Neural cell (in vitro differentiated cells): ENCODE measurements around the gene TMEM174. TPM values are rescaled to one million over a fixed set of nuclear protein-coding genes. Genes with fewer than 3 reads are reported as not detected.

Source experiments
- H2AFZ ChIP-seq: fragments of 200-600, 300-800 bp; sonication (generic), shearing (Covaris generic); 2 replicates; pipeline ENCODE4 v1.6.0; 2014; ENCODE audit warnings: low read depth, mild to moderate bottlenecking, antibody characterized with exemption, low read length, moderate library complexity
- H3F3A ChIP-seq: fragments of 200-600 bp; shearing (Covaris generic); 2 replicates; pipeline ENCODE4 v1.6.1; 2016; ENCODE audit warnings: mild to moderate bottlenecking, moderate library complexity, mixed read lengths, antibody characterized with exemption, low read length; ENCODE audit not compliant: insufficient read depth, poor library complexity, severe bottlenecking
- H3K27ac ChIP-seq: fragments of 200-600, 300-800 bp; sonication (generic), shearing (Covaris generic); 2 replicates; pipeline ENCODE4 v1.5.1; 2014; ENCODE audit warnings: mild to moderate bottlenecking, low read length, moderate library complexity
- H3K27me3 ChIP-seq: fragments of 300-800, 200-600 bp; sonication (generic), shearing (Covaris generic); 2 replicates; pipeline ENCODE4 v1.6.0; 2014; ENCODE audit warnings: mild to moderate bottlenecking, low read depth, low read length, moderate library complexity; ENCODE audit not compliant: insufficient read depth
- H3K36me3 ChIP-seq: fragments of 300-800, 200-600 bp; sonication (generic), shearing (Covaris generic); 2 replicates; pipeline ENCODE4 v1.5.1; 2014; ENCODE audit warnings: mild to moderate bottlenecking, antibody characterized with exemption, low read length, moderate library complexity; ENCODE audit not compliant: insufficient read depth
- H3K4me2 ChIP-seq: fragments of 300-800, 200-600 bp; sonication (generic), shearing (Covaris generic); 2 replicates; pipeline ENCODE4 v1.6.0; 2014; ENCODE audit warnings: mild to moderate bottlenecking, low read length
- H3K4me3 ChIP-seq: fragments of 300-800, 200-600 bp; sonication (generic), shearing (Covaris generic); 2 replicates; pipeline ENCODE4 v1.5.1; 2014; ENCODE audit warnings: mild to moderate bottlenecking, low read length, moderate library complexity
- H3K79me2 ChIP-seq: fragments of 200-600 bp; shearing (Covaris generic); replicated peaks from 2 replicates; pipeline ENCODE4 v1.6.0; 2014; ENCODE audit warnings: mild to moderate bottlenecking, low read length, moderate library complexity; ENCODE audit not compliant: insufficient read depth
- H3K9ac ChIP-seq: fragments of 300-800, 200-600 bp; sonication (generic), shearing (Covaris generic); 2 replicates; pipeline ENCODE4 v1.6.1; 2016; ENCODE audit warnings: mild to moderate bottlenecking, low read length, mixed read lengths
- H3K9me2 ChIP-seq: fragments of 200-600 bp; shearing (Covaris generic); 2 replicates; pipeline ENCODE4 v1.6.1; 2016; ENCODE audit warnings: mild to moderate bottlenecking, low read length, mixed read lengths; ENCODE audit not compliant: insufficient read depth
- H3K9me3 ChIP-seq: fragments of 200-600, 300-800 bp; sonication (generic), shearing (Covaris generic); 2 replicates; pipeline ENCODE4 v1.6.1; 2016; ENCODE audit warnings: mild to moderate bottlenecking, mixed run types, low read length, moderate library complexity, mixed read lengths
- H4K20me1 ChIP-seq: fragments of 200-600 bp; shearing (Covaris generic); 2 replicates; pipeline ENCODE4 v1.6.1; 2016; ENCODE audit warnings: mild to moderate bottlenecking, mixed run types; ENCODE audit not compliant: insufficient read depth
- CTCF ChIP-seq: fragments of 450-650 bp; IDR thresholded peaks from 2 replicates; pipeline ENCODE4 v1.5.1; 2014; ENCODE audit warnings: antibody characterized with exemption, mild to moderate bottlenecking, moderate library complexity; ENCODE audit not compliant: poor library complexity, severe bottlenecking
- EP300 ChIP-seq: fragments of 450-650 bp; conservative IDR thresholded peaks from 2 replicates; pipeline ENCODE4 v1.6.1; 2014; ENCODE audit warnings: antibody characterized with exemption, mild to moderate bottlenecking, moderate library complexity; ENCODE audit not compliant: poor library complexity, severe bottlenecking
- EZH2 ChIP-seq: fragments of 200-600, 300-800 bp; shearing (Covaris generic), sonication (generic); IDR thresholded peaks from 2 replicates; pipeline ENCODE4 v1.6.1; 2014; ENCODE audit warnings: antibody characterized with exemption, low read length, borderline replicate concordance, mild to moderate bottlenecking; ENCODE audit not compliant: insufficient read depth, poor library complexity, severe bottlenecking
- MXI1 ChIP-seq: fragments of 450-650 bp; conservative IDR thresholded peaks from 2 replicates; pipeline ENCODE4 v1.6.1; 2014; ENCODE audit warnings: antibody characterized with exemption, mild to moderate bottlenecking; ENCODE audit not compliant: poor library complexity, severe bottlenecking
- POLR2AphosphoS5 ChIP-seq: IDR thresholded peaks from 2 replicates; pipeline ENCODE4 v1.6.1; 2012
- RAD21 ChIP-seq: fragments of 450-650 bp; conservative IDR thresholded peaks from 2 replicates; pipeline ENCODE4 v1.6.1; 2014; ENCODE audit warnings: antibody characterized with exemption, mild to moderate bottlenecking, moderate library complexity
- REST ChIP-seq: IDR thresholded peaks from 2 replicates; pipeline ENCODE4 v1.6.1; 2012; ENCODE audit warnings: borderline replicate concordance
- SMC3 ChIP-seq: fragments of 450-650 bp; conservative IDR thresholded peaks from 2 replicates; pipeline ENCODE4 v1.6.1; 2014; ENCODE audit warnings: antibody characterized with exemption, mild to moderate bottlenecking, moderate library complexity; ENCODE audit not compliant: poor library complexity
- TAF1 ChIP-seq: IDR thresholded peaks from 2 replicates; pipeline ENCODE4 v1.6.1; 2012; ENCODE audit warnings: low read depth
- polyA plus RNA-seq: library from polyadenylated mRNA; depleted of rRNA; stranded (reverse); fragments of >200 nt; gene quantifications from 2 replicates; pipeline ENCODE4 v1.2.3, GENCODE V29; 2014

TMEM174 gene
- polyA plus RNA-seq, 1 donor from 2014 or later = not detected

GRCh38 chr5:73150876-73151275, 22.1 kb upstream of the TMEM174 start:
- H3K79me2 ChIP-seq = no peaks in the 10 kb centered on the region
- no peaks in the 10 kb centered on the region for H4K20me1 ChIP-seq
- TF ChIP-seq POLR2AphosphoS5 (no peak), EZH2 (no peak), RAD21 (no peak), MXI1 (no peak), EP300 (no peak), REST (no peak), TAF1 (no peak), CTCF (no peak), SMC3 (no peak)
- H3K9me3 ChIP-seq = no peaks in the 10 kb centered on the region
- H3K36me3 ChIP-seq = no peaks in the 10 kb centered on the region
- no peak overlapping the region for H3K4me3 ChIP-seq
- no peak overlapping the region for H3K9ac ChIP-seq
- no peak overlapping the region for H3K27ac ChIP-seq
- H3K9me2 ChIP-seq = no peaks in the 10 kb centered on the region
- no peak overlapping the region for H3K4me2 ChIP-seq
- H2AFZ ChIP-seq = no peak overlapping the region
- H3K27me3 ChIP-seq = no peaks in the 10 kb centered on the region
- no peaks in the 10 kb centered on the region for H3F3A ChIP-seq

- Histone ChIP-seq H3K4me2 (no peak overlapping the region), H3K79me2 (no peaks in the 10 kb centered on the region), H3K4me3 (no peak overlapping the region), H2AFZ (no peak overlapping the region), H3K27ac (no peak overlapping the region), H3K9ac (no peak overlapping the region), H4K20me1 (no peaks in the 10 kb centered on the region), H3K9me2 (no peaks in the 10 kb centered on the region), H3K36me3 (no peaks in the 10 kb centered on the region), H3K9me3 (no peaks in the 10 kb centered on the region), H3K27me3 (no peaks in the 10 kb centered on the region), H3F3A (no peaks in the 10 kb centered on the region)
- TF ChIP-seq REST = no peak
These were observed 21.1 kb upstream of the TMEM174 start for GRCh38 chr5:73151766-73152410.
